Neural cell (in vitro differentiated cells): ENCODE results near the gene MICAL2.

ENCODE experiments used
- EP300 ChIP-seq: fragments of 450-650 bp; conservative IDR thresholded peaks from 2 replicates; pipeline ENCODE4 v1.6.1; 2014; ENCODE audit warnings: antibody characterized with exemption, mild to moderate bottlenecking, moderate library complexity; ENCODE audit not compliant: poor library complexity, severe bottlenecking
- EZH2 ChIP-seq: fragments of 200-600, 300-800 bp; shearing (Covaris generic), sonication (generic); IDR thresholded peaks from 2 replicates; pipeline ENCODE4 v1.6.1; 2014; ENCODE audit warnings: antibody characterized with exemption, low read length, borderline replicate concordance, mild to moderate bottlenecking; ENCODE audit not compliant: insufficient read depth, poor library complexity, severe bottlenecking
- MXI1 ChIP-seq: fragments of 450-650 bp; conservative IDR thresholded peaks from 2 replicates; pipeline ENCODE4 v1.6.1; 2014; ENCODE audit warnings: antibody characterized with exemption, mild to moderate bottlenecking; ENCODE audit not compliant: poor library complexity, severe bottlenecking
- TAF1 ChIP-seq: IDR thresholded peaks from 2 replicates; pipeline ENCODE4 v1.6.1; 2012; ENCODE audit warnings: low read depth
- TF ChIP-seq, protein P1 (sequence below): fragments of 450-650 bp; IDR thresholded peaks from 2 replicates; pipeline ENCODE4 v1.5.1; 2014; ENCODE audit warnings: antibody characterized with exemption, mild to moderate bottlenecking, moderate library complexity; ENCODE audit not compliant: poor library complexity, severe bottlenecking
- TF ChIP-seq, protein P2 (sequence below): IDR thresholded peaks from 2 replicates; pipeline ENCODE4 v1.6.1; 2012; ENCODE audit warnings: borderline replicate concordance

DNA sequence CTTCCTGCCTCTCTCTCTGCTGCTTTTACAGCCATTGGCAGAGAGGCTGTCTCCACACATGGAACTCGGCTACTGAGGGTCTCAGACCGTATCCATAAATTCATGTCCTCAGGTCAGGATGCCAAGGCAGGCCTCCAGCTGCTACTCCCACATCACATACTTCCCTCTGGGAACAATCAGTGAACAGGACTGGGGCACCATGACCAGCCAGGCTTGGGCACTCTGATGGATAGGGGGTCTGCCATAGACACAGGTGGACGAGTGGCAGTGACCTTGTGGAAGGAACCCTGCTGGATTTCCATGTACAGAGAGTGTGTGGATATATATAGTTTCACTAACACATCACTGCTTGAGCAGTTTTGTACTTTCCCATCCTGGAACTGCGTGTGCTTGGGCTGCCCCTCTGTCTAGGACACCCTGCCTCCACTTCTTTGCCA, 169.3 kb downstream of the MICAL2 start:
- TF ChIP-seq, protein P1, sequence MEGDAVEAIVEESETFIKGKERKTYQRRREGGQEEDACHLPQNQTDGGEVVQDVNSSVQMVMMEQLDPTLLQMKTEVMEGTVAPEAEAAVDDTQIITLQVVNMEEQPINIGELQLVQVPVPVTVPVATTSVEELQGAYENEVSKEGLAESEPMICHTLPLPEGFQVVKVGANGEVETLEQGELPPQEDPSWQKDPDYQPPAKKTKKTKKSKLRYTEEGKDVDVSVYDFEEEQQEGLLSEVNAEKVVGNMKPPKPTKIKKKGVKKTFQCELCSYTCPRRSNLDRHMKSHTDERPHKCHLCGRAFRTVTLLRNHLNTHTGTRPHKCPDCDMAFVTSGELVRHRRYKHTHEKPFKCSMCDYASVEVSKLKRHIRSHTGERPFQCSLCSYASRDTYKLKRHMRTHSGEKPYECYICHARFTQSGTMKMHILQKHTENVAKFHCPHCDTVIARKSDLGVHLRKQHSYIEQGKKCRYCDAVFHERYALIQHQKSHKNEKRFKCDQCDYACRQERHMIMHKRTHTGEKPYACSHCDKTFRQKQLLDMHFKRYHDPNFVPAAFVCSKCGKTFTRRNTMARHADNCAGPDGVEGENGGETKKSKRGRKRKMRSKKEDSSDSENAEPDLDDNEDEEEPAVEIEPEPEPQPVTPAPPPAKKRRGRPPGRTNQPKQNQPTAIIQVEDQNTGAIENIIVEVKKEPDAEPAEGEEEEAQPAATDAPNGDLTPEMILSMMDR: no peak
- TF ChIP-seq, protein P2, sequence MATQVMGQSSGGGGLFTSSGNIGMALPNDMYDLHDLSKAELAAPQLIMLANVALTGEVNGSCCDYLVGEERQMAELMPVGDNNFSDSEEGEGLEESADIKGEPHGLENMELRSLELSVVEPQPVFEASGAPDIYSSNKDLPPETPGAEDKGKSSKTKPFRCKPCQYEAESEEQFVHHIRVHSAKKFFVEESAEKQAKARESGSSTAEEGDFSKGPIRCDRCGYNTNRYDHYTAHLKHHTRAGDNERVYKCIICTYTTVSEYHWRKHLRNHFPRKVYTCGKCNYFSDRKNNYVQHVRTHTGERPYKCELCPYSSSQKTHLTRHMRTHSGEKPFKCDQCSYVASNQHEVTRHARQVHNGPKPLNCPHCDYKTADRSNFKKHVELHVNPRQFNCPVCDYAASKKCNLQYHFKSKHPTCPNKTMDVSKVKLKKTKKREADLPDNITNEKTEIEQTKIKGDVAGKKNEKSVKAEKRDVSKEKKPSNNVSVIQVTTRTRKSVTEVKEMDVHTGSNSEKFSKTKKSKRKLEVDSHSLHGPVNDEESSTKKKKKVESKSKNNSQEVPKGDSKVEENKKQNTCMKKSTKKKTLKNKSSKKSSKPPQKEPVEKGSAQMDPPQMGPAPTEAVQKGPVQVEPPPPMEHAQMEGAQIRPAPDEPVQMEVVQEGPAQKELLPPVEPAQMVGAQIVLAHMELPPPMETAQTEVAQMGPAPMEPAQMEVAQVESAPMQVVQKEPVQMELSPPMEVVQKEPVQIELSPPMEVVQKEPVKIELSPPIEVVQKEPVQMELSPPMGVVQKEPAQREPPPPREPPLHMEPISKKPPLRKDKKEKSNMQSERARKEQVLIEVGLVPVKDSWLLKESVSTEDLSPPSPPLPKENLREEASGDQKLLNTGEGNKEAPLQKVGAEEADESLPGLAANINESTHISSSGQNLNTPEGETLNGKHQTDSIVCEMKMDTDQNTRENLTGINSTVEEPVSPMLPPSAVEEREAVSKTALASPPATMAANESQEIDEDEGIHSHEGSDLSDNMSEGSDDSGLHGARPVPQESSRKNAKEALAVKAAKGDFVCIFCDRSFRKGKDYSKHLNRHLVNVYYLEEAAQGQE: no peak
- TF ChIP-seq EZH2: no peak
- TF ChIP-seq TAF1: no peak
- no peak for TF ChIP-seq MXI1
- no peak for TF ChIP-seq EP300
